Measurements from ENCODE around the gene MCM3.

MCM3 gene

GRCh38 chr6:52260634-52261033 is 23.9 kb downstream of the MCM3 start:
- DNase-seq (ENCODE audit: low read depth in 2 of 2), result no peak
- TF ChIP-seq CTCF (IDR thresholded peaks at IDR 0.05; ENCODE audit: low read depth, low read length), result no peak
- no peak overlapping the region for H3K4me3 ChIP-seq (replicated peaks in 1 of 2; ENCODE audit: low read depth in 2 of 2, low read length in 2 of 2)

- no peak overlapping the region for H3K4me3 ChIP-seq (replicated peaks in 1 of 2; ENCODE audit: low read depth in 2 of 2, low read length in 2 of 2)
- no peak for DNase-seq (ENCODE audit: low read depth in 2 of 2)
- TF ChIP-seq CTCF (IDR thresholded peaks at IDR 0.05; ENCODE audit: low read depth, low read length), result no peak
These were observed 29.1 kb downstream of the MCM3 start for GRCh38 chr6:52255434-52255833.

GRCh38 chr6:52254731-52255378 is 29.7 kb downstream of the MCM3 start:
- no peak for DNase-seq (ENCODE audit: low read depth in 2 of 2)
- no peak overlapping the region for H3K4me3 ChIP-seq (replicated peaks in 1 of 2; ENCODE audit: low read depth in 2 of 2, low read length in 2 of 2)
- no peak for TF ChIP-seq CTCF (IDR thresholded peaks at IDR 0.05; ENCODE audit: low read depth, low read length)

GRCh38 chr6:52253494-52253893 is 31.0 kb downstream of the MCM3 start:
- no peak for DNase-seq (ENCODE audit: low read depth in 2 of 2)
- TF ChIP-seq CTCF (IDR thresholded peaks at IDR 0.05; ENCODE audit: low read depth, low read length), result no peak
- H3K4me3 ChIP-seq (replicated peaks in 1 of 2; ENCODE audit: low read depth in 2 of 2, low read length in 2 of 2), result no peak overlapping the region

GRCh38 chr6:52251113-52251512 is 33.4 kb downstream of the MCM3 start:
- no peak overlapping the region for H3K4me3 ChIP-seq (replicated peaks in 1 of 2; ENCODE audit: low read depth in 2 of 2, low read length in 2 of 2)
- no peak for TF ChIP-seq CTCF (IDR thresholded peaks at IDR 0.05; ENCODE audit: low read depth, low read length)
- no peak for DNase-seq (ENCODE audit: low read depth in 2 of 2)

GRCh38 chr6:52249078-52249477 is 35.5 kb downstream of the MCM3 start:
- no peak for DNase-seq (ENCODE audit: low read depth in 2 of 2)
- no peak overlapping the region for H3K4me3 ChIP-seq (replicated peaks in 1 of 2; ENCODE audit: low read depth in 2 of 2, low read length in 2 of 2)
- no peak for TF ChIP-seq CTCF (IDR thresholded peaks at IDR 0.05; ENCODE audit: low read depth, low read length)

- no peak for DNase-seq (ENCODE audit: low read depth in 2 of 2)
- H3K4me3 ChIP-seq (replicated peaks in 1 of 2; ENCODE audit: low read depth in 2 of 2, low read length in 2 of 2), result no peak overlapping the region
- no peak for TF ChIP-seq CTCF (IDR thresholded peaks at IDR 0.05; ENCODE audit: low read depth, low read length)
These were observed 39.1 kb downstream of the MCM3 start for GRCh38 chr6:52245425-52245824.
